ENCODE results near the gene IER5L.
A peak's percentile ranks its signal among the peaks of the same experiment; 100 is the strongest.

The IER5L gene

GRCh38 chr9:129210125-129210524, 32.1 kb upstream of the IER5L start:
- H3K27me3 Mint-ChIP-seq (ENCODE audit: low read depth), result no peaks in the 10 kb centered on the region
- no peak overlapping the region for H3K4me3 Mint-ChIP-seq
- no peaks in the 10 kb centered on the region for H3K9me3 Mint-ChIP-seq
- H3K36me3 Mint-ChIP-seq (ENCODE audit: low read depth), result no peaks in the 10 kb centered on the region
- no peak overlapping the region for H3K27ac Mint-ChIP-seq
- H3K4me1 Mint-ChIP-seq (ENCODE audit: low read depth), result peaks cover 13% of the 10 kb centered on the region

GRCh38 chr9:129209580-129209979, 31.5 kb upstream of the IER5L start:
- Mint-ChIP-seq H3K4me3 (no peak overlapping the region), H3K27ac (no peak overlapping the region), H3K27me3 (ENCODE audit: low read depth) (no peaks in the 10 kb centered on the region), H3K4me1 (ENCODE audit: low read depth) (peaks cover 13% of the 10 kb centered on the region), H3K36me3 (ENCODE audit: low read depth) (no peaks in the 10 kb centered on the region), H3K9me3 (no peaks in the 10 kb centered on the region)

- Mint-ChIP-seq H3K4me1 (ENCODE audit: low read depth) (peaks cover 13% of the 10 kb centered on the region), H3K36me3 (ENCODE audit: low read depth) (no peaks in the 10 kb centered on the region), H3K4me3 (no peak overlapping the region), H3K27ac (no peak overlapping the region), H3K27me3 (ENCODE audit: low read depth) (no peaks in the 10 kb centered on the region), H3K9me3 (no peaks in the 10 kb centered on the region)
These were observed 31.0 kb upstream of the IER5L start for GRCh38 chr9:129209109-129209508.

GRCh38 chr9:129208207-129209032, 30.4 kb upstream of the IER5L start:
- Mint-ChIP-seq H3K4me1 (ENCODE audit: low read depth) (peaks cover 13% of the 10 kb centered on the region), H3K27me3 (ENCODE audit: low read depth) (no peaks in the 10 kb centered on the region), H3K9me3 (no peaks in the 10 kb centered on the region), H3K36me3 (ENCODE audit: low read depth) (no peaks in the 10 kb centered on the region), H3K27ac (no peak overlapping the region), H3K4me3 (no peak overlapping the region)

GRCh38 chr9:129206905-129207304, 28.8 kb upstream of the IER5L start:
- no peaks in the 10 kb centered on the region for H3K36me3 Mint-ChIP-seq (ENCODE audit: low read depth)
- no peaks in the 10 kb centered on the region for H3K9me3 Mint-ChIP-seq
- no peaks in the 10 kb centered on the region for H3K27me3 Mint-ChIP-seq (ENCODE audit: low read depth)
- H3K4me3 Mint-ChIP-seq, result no peak overlapping the region
- H3K27ac Mint-ChIP-seq, result no peak overlapping the region
- H3K4me1 Mint-ChIP-seq (ENCODE audit: low read depth), result peaks cover 16% of the 10 kb centered on the region

- Mint-ChIP-seq H3K4me1 (ENCODE audit: low read depth) (peaks cover 16% of the 10 kb centered on the region), H3K36me3 (ENCODE audit: low read depth) (no peaks in the 10 kb centered on the region)
These were observed 28.3 kb upstream of the IER5L start for GRCh38 chr9:129206401-129206800.

GRCh38 chr9:129204840-129205239, 26.8 kb upstream of the IER5L start:
- Mint-ChIP-seq H3K4me3 (no peak overlapping the region), H3K36me3 (ENCODE audit: low read depth) (no peaks in the 10 kb centered on the region), H3K27ac (no peak overlapping the region), H3K9me3 (no peaks in the 10 kb centered on the region), H3K27me3 (ENCODE audit: low read depth) (no peaks in the 10 kb centered on the region), H3K4me1 (ENCODE audit: low read depth) (peaks cover 16% of the 10 kb centered on the region)

More at GRCh38 chr9:129206401-129206800, 28.3 kb upstream of the IER5L start:
- Mint-ChIP-seq H3K9me3 (no peaks in the 10 kb centered on the region), H3K27ac (no peak overlapping the region), H3K27me3 (ENCODE audit: low read depth) (no peaks in the 10 kb centered on the region), H3K4me3 (no peak overlapping the region)

- H3K27ac Mint-ChIP-seq, result no peak overlapping the region
- no peak overlapping the region for H3K4me3 Mint-ChIP-seq
- no peaks in the 10 kb centered on the region for H3K9me3 Mint-ChIP-seq
- H3K27me3 Mint-ChIP-seq (ENCODE audit: low read depth), result peaks cover 1% of the 10 kb centered on the region
- H3K4me1 Mint-ChIP-seq (ENCODE audit: low read depth), result peaks cover 11% of the 10 kb centered on the region
- no peaks in the 10 kb centered on the region for H3K36me3 Mint-ChIP-seq (ENCODE audit: low read depth)
These were observed 25.5 kb upstream of the IER5L start for GRCh38 chr9:129203556-129203909.

GRCh38 chr9:129202613-129203555, 24.8 kb upstream of the IER5L start:
- H3K27me3 Mint-ChIP-seq (ENCODE audit: low read depth), result peaks cover 3% of the 10 kb centered on the region

GRCh38 chr9:129201866-129202265, 23.8 kb upstream of the IER5L start:
- Mint-ChIP-seq H3K4me3 (no peak overlapping the region), H3K4me1 (ENCODE audit: low read depth) (peaks cover 6% of the 10 kb centered on the region), H3K27me3 (ENCODE audit: low read depth) (peaks cover 3% of the 10 kb centered on the region), H3K36me3 (ENCODE audit: low read depth) (no peaks in the 10 kb centered on the region), H3K9me3 (no peaks in the 10 kb centered on the region), H3K27ac (no peak overlapping the region)

More at GRCh38 chr9:129202613-129203555, 24.8 kb upstream of the IER5L start:
- Mint-ChIP-seq H3K4me3 (peak overlapping the region; percentile 73), H3K4me1 (ENCODE audit: low read depth) (peaks cover 10% of the 10 kb centered on the region), H3K9me3 (no peaks in the 10 kb centered on the region), H3K27ac (peak overlapping the region; percentile 82), H3K36me3 (ENCODE audit: low read depth) (no peaks in the 10 kb centered on the region)

- peaks cover 3% of the 10 kb centered on the region for H3K27me3 Mint-ChIP-seq (ENCODE audit: low read depth)
- peaks cover 3% of the 10 kb centered on the region for H3K4me1 Mint-ChIP-seq (ENCODE audit: low read depth)
- no peaks in the 10 kb centered on the region for H3K36me3 Mint-ChIP-seq (ENCODE audit: low read depth)
- no peaks in the 10 kb centered on the region for H3K9me3 Mint-ChIP-seq
- H3K4me3 Mint-ChIP-seq, result no peak overlapping the region
- H3K27ac Mint-ChIP-seq, result no peak overlapping the region
These were observed 23.2 kb upstream of the IER5L start for GRCh38 chr9:129201289-129201688.

GRCh38 chr9:129200255-129200654, 22.2 kb upstream of the IER5L start:
- H3K36me3 Mint-ChIP-seq (ENCODE audit: low read depth), result no peaks in the 10 kb centered on the region
- peaks cover 3% of the 10 kb centered on the region for H3K27me3 Mint-ChIP-seq (ENCODE audit: low read depth)

GRCh38 chr9:129199044-129199435, 21.0 kb upstream of the IER5L start:
- Mint-ChIP-seq H3K4me1 (ENCODE audit: low read depth) (peaks cover 3% of the 10 kb centered on the region), H3K36me3 (ENCODE audit: low read depth) (no peaks in the 10 kb centered on the region), H3K4me3 (no peak overlapping the region), H3K27ac (no peak overlapping the region), H3K27me3 (ENCODE audit: low read depth) (peaks cover 11% of the 10 kb centered on the region), H3K9me3 (no peaks in the 10 kb centered on the region)

More at GRCh38 chr9:129200255-129200654, 22.2 kb upstream of the IER5L start:
- Mint-ChIP-seq H3K9me3 (no peaks in the 10 kb centered on the region), H3K27ac (no peak overlapping the region), H3K4me3 (no peak overlapping the region), H3K4me1 (ENCODE audit: low read depth) (peaks cover 3% of the 10 kb centered on the region)

GRCh38 chr9:129198319-129199043, 20.4 kb upstream of the IER5L start:
- Mint-ChIP-seq H3K27me3 (ENCODE audit: low read depth) (peaks cover 13% of the 10 kb centered on the region), H3K27ac (no peak overlapping the region), H3K4me3 (no peak overlapping the region), H3K4me1 (ENCODE audit: low read depth) (peaks cover 3% of the 10 kb centered on the region), H3K36me3 (ENCODE audit: low read depth) (no peaks in the 10 kb centered on the region), H3K9me3 (peaks cover under 1% of the 10 kb centered on the region)

Measured in T-helper 1 cell treated with Interleukin-12 subunit alpha and Interleukin-12 subunit beta and Interleukin-4 antibody, amounts not matched to agents 30 μg/mL and 1 μg/mL, for 36 hours (primary cell).